Measurements from ENCODE around the gene SPSB3.

The SPSB3 gene

DNA sequence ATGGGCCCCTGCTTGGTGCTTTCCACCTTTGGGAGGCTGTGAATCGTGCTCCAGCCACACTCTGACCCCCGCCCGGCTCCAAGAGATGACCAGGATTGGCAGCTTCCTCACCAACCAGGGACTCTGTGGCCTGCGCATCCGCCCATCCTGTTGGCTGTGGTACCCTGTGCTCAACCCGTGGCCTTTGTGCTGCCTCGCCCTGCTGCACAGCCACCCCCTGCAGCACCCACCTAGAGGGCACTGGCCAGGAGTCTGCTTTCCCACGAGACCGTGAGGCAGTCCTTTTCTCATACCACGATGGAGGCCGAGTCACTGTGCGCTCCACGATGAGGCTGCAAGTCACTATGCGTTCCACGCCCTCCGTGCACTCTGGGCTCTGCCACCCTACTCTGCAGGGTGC, 30.4 kb downstream of the SPSB3 start (continued):
- TF ChIP-seq, protein P1, sequence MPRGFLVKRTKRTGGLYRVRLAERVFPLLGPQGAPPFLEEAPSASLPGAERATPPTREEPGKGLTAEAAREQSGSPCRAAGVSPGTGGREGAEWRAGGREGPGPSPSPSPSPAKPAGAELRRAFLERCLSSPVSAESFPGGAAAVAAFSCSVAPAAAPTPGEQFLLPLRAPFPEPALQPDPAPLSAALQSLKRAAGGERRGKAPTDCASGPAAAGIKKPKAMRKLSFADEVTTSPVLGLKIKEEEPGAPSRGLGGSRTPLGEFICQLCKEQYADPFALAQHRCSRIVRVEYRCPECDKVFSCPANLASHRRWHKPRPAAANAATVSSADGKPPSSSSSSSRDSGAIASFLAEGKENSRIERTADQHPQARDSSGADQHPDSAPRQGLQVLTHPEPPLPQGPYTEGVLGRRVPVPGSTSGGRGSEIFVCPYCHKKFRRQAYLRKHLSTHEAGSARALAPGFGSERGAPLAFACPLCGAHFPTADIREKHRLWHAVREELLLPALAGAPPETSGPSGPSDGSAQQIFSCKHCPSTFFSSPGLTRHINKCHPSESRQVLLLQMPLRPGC (tag by site-specific recombination; IDR thresholded peaks at IDR 0.05), result no peak
- TF ChIP-seq ZNF514 (tag by site-specific recombination; IDR thresholded peaks at IDR 0.05), result no peak
- no peak for TF ChIP-seq ZNF2 (tag by site-specific recombination; IDR thresholded peaks at IDR 0.05)
- no peak for TF ChIP-seq ZBTB8A (tag by site-specific recombination; IDR thresholded peaks at IDR 0.05)
- no peak for TF ChIP-seq ZSCAN23 (tag by site-specific recombination; IDR thresholded peaks at IDR 0.05)
- TF ChIP-seq ZNF48 (tag by site-specific recombination; IDR thresholded peaks at IDR 0.05), result no peak

DNA sequence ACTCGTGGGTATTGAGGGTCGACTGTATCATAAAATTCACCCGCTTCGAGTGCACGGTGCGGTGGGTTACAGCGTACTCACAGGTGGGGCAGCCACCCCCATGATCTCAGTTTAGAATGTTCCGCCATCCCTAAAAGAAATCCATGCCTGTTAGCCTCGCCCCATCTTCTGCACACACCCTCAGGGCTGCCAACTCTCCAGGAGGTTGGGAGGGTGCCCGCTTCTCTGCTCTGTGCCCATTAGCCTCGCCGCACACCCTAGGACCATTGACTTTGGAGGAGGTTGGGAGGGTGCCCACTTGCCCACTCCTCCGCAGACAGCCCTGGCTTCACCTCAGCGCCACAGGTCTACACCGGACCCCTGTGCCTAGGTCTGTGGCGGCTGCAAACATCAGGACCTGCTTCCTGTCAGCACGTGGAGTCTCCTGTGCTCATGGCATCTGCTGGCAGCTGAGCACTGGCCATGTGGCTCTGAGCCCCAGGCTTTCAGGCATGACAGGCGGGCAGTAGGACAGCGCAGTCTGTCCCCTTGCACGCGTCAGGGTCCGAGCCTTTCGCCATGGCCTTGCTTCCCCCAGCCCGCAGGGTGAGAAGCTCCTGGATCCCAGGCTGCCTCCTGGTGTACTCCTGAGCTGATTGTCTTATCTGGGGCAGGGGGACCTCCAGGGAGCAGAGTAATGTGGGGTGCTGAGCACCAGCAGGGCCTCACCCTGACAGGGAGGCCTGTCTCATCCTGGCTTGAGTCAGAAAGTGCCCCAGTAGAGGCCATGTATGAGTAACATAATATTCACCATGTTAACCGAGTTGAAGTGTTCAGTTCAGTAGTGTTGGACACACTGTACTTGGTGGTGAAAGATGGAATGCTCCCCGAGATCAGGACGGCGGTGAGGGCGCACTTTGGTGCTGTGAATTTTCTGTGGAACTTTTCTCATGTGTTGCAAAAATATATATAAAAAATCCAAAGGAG, 32.9 kb downstream of the SPSB3 start:
- ChIA-PET POLR2A (interaction anchor here (0.7 kb wide), 1 partner anchor 70 kb away, joined by 4 read pairs; no protein-coding TSS in a partner anchor), CTCF (interaction anchor here (1.1 kb wide), 1 partner anchor 23 kb away, joined by 3 read pairs; no protein-coding TSS in a partner anchor)
- peaks cover 14 to 72% of the 10 kb centered on the region in 2 experiments; a peak in 2 of 3 replicates for H3K36me3 ChIP-seq (ENCODE audit: control insufficient read depth in 2 of 2, insufficient read depth in 1 of 2, low read length in 2 of 2)
- H3K4me1 ChIP-seq (ENCODE audit: control insufficient read depth, insufficient read depth, low read length), result no peaks in the 10 kb centered on the region
- H3K27ac ChIP-seq (ENCODE audit: extremely low read depth, low read depth, low read length), result no peak overlapping the region
- H3K9me3 ChIP-seq (ENCODE audit: control insufficient read depth, insufficient read depth, low read depth, low read length), result no peaks in the 10 kb centered on the region
- no peak overlapping the region for H3K4me3 ChIP-seq (ENCODE audit: low read depth, low read length)
- no peak for TF ChIP-seq SALL2 (tag by site-specific recombination; IDR thresholded peaks at IDR 0.05; ENCODE audit: borderline replicate concordance)
- TF ChIP-seq KLF9 (tag by site-specific recombination; IDR thresholded peaks at IDR 0.05; ENCODE audit: low read depth), result no peak
- TF ChIP-seq EGR2 (tag by site-specific recombination; IDR thresholded peaks at IDR 0.05; ENCODE audit: low read depth), result no peak
- no peak for TF ChIP-seq SCRT2 (tag by site-specific recombination; IDR thresholded peaks at IDR 0.05)
- TF ChIP-seq, protein P2, sequence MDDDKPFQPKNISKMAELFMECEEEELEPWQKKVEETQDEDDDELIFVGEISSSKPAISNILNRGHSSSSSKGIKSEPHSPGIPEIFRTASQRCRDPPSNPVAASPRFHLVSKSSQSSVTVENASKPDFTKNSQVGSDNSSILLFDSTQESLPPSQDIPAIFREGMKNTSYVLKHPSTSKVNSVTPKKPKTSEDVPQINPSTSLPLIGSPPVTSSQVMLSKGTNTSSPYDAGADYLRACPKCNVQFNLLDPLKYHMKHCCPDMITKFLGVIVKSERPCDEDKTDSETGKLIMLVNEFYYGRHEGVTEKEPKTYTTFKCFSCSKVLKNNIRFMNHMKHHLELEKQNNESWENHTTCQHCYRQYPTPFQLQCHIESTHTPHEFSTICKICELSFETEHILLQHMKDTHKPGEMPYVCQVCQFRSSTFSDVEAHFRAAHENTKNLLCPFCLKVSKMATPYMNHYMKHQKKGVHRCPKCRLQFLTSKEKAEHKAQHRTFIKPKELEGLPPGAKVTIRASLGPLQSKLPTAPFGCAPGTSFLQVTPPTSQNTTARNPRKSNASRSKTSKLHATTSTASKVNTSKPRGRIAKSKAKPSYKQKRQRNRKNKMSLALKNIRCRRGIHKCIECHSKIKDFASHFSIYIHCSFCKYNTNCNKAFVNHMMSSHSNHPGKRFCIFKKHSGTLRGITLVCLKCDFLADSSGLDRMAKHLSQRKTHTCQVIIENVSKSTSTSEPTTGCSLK (tag by site-specific recombination; IDR thresholded peaks at IDR 0.05), result no peak
- no peak for TF ChIP-seq GFI1B (tag by site-specific recombination; IDR thresholded peaks at IDR 0.05)

DNA sequence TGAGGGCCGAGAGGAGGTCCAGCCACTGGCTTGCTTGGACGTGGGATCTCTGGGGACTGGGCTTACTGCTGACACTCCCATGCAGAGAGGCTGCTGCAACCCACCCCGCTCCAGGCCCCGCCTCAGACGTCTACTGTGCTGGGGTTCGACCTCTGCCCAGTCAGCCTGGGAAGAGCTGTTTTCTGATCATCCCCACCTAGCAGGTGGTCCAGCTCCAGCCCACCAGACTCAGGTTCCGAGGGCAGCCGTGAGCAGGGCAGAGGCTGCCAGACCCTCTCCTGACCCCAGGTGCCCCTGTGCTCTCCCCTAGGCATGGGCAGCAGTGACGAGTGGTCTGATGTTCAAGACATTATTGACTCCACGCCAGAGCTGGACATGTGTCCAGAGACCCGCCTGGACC, 34.4 kb downstream of the SPSB3 start:
- Histone ChIP-seq H3K36me3 (ENCODE audit: control insufficient read depth in 2 of 2, insufficient read depth in 1 of 2, low read length in 2 of 2) (peaks cover 10 to 81% of the 10 kb centered on the region in 2 experiments; a peak in 2 of 3 replicates), H3K4me3 (ENCODE audit: low read depth, low read length) (no peak overlapping the region), H3K27ac (ENCODE audit: extremely low read depth, low read depth, low read length) (no peak overlapping the region), H3K4me1 (ENCODE audit: control insufficient read depth, insufficient read depth, low read length) (no peaks in the 10 kb centered on the region), H3K9me3 (ENCODE audit: control insufficient read depth, insufficient read depth, low read depth, low read length) (no peaks in the 10 kb centered on the region)
- no peak for TF ChIP-seq ZNF843 (tag by site-specific recombination; IDR thresholded peaks at IDR 0.05)
- no peak for TF ChIP-seq ZNF366 (tag by site-specific recombination; conservative IDR thresholded peaks at IDR 0.05)
- no peak for TF ChIP-seq ZNF501 (tag by site-specific recombination; IDR thresholded peaks at IDR 0.05)
- TF ChIP-seq, protein P3, sequence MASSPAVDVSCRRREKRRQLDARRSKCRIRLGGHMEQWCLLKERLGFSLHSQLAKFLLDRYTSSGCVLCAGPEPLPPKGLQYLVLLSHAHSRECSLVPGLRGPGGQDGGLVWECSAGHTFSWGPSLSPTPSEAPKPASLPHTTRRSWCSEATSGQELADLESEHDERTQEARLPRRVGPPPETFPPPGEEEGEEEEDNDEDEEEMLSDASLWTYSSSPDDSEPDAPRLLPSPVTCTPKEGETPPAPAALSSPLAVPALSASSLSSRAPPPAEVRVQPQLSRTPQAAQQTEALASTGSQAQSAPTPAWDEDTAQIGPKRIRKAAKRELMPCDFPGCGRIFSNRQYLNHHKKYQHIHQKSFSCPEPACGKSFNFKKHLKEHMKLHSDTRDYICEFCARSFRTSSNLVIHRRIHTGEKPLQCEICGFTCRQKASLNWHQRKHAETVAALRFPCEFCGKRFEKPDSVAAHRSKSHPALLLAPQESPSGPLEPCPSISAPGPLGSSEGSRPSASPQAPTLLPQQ (tag by site-specific recombination; IDR thresholded peaks at IDR 0.05), result no peak
- TF ChIP-seq ZNF791 (tag by site-specific recombination; IDR thresholded peaks at IDR 0.05), result no peak
- no peak for TF ChIP-seq HOXD13 (CRISPR knock-in tag; IDR thresholded peaks at IDR 0.05; ENCODE audit: borderline replicate concordance)
- TF ChIP-seq ZNF146 (tag by site-specific recombination; IDR thresholded peaks at IDR 0.05), result no peak
- TF ChIP-seq ZNF433 (tag by site-specific recombination; IDR thresholded peaks at IDR 0.05; ENCODE audit: low read depth), result no peak
- ChIA-PET CTCF (interaction anchor here (1.1 kb wide), 1 partner anchor 21 kb away, joined by 3 read pairs; no protein-coding TSS in a partner anchor), POLR2A (no interaction called here)
